ENCODE data around the gene SLC16A3. TPM values are rescaled to one million over a fixed set of nuclear protein-coding genes. Genes with fewer than 3 reads are reported as not detected.

SLC16A3 gene
- total and polyA plus RNA-seq, 9 of the 15 experiments (the other 6 are each of a cell fraction or from before 2014, with no cell fraction given): 0.11 to 5.4 (median 1.2) TPM; not detected in 2

GRCh38 chr17:82212331-82213250 lies 16.3 kb upstream of the SLC16A3 start, which contains the start of gene CCDC57 (continued):
- TF ChIP-seq SAP30 (IDR thresholded peaks at IDR 0.05; ENCODE audit: borderline replicate concordance, insufficient read depth, low read depth, low read length, poor library complexity, severe bottlenecking) (peak; percentile 86), E2F1 (CRISPR knock-in tag; IDR thresholded peaks at IDR 0.05) (0 out of 2 replicates have a peak, but pooled peaks have one; percentile 58), TEAD4 (IDR thresholded peaks at IDR 0.05; ENCODE audit: low read length) (peak; percentile 91), TEAD4 (CRISPR knock-in tag; IDR thresholded peaks at IDR 0.05; ENCODE audit: borderline replicate concordance) (no peak), GABPB2 (CRISPR knock-in tag; conservative IDR thresholded peaks at IDR 0.05) (no peak), MCM7 (IDR thresholded peaks at IDR 0.05) (no peak), RUNX1 (IDR thresholded peaks at IDR 0.05; ENCODE audit: low read depth) (0 out of 2 replicates have a peak, but pooled peaks have one; percentile 41), HNRNPL (IDR thresholded peaks at IDR 0.05; ENCODE audit: low read depth, low read length) (0 out of 2 replicates have a peak, but pooled peaks have one; percentile 14), SRSF1 (IDR thresholded peaks at IDR 0.05; ENCODE audit: low read depth, low read length) (no peak), MYBL2 (IDR thresholded peaks at IDR 0.05; ENCODE audit: low read depth) (no peak), MYBL2 (CRISPR knock-in tag; IDR thresholded peaks at IDR 0.05; ENCODE audit: borderline replicate concordance) (no peak), MNT (conservative IDR thresholded peaks at IDR 0.05) (peak; percentile 62 to 87), PHF8 (IDR thresholded peaks at IDR 0.05; ENCODE audit: borderline replicate concordance, low read length) (peak; percentile 56; the same call in 1 of the 2 replicates), SOX6 (IDR thresholded peaks at IDR 0.05) (0 out of 2 replicates have a peak, but pooled peaks have one; percentile 42), ZBTB8A (IDR thresholded peaks at IDR 0.05; ENCODE audit: partially characterized antibody) (no peak), SMAD3 (CRISPR knock-in tag; conservative IDR thresholded peaks at IDR 0.05) (no peak), PCBP1 (IDR thresholded peaks at IDR 0.05; ENCODE audit: low read depth, low read length, poor library complexity, severe bottlenecking) (peak; percentile 75), DPF2 (IDR thresholded peaks at IDR 0.05) (peak; percentile 52; the same call in 1 of the 2 replicates)
- TF ChIP-seq, protein P1, sequence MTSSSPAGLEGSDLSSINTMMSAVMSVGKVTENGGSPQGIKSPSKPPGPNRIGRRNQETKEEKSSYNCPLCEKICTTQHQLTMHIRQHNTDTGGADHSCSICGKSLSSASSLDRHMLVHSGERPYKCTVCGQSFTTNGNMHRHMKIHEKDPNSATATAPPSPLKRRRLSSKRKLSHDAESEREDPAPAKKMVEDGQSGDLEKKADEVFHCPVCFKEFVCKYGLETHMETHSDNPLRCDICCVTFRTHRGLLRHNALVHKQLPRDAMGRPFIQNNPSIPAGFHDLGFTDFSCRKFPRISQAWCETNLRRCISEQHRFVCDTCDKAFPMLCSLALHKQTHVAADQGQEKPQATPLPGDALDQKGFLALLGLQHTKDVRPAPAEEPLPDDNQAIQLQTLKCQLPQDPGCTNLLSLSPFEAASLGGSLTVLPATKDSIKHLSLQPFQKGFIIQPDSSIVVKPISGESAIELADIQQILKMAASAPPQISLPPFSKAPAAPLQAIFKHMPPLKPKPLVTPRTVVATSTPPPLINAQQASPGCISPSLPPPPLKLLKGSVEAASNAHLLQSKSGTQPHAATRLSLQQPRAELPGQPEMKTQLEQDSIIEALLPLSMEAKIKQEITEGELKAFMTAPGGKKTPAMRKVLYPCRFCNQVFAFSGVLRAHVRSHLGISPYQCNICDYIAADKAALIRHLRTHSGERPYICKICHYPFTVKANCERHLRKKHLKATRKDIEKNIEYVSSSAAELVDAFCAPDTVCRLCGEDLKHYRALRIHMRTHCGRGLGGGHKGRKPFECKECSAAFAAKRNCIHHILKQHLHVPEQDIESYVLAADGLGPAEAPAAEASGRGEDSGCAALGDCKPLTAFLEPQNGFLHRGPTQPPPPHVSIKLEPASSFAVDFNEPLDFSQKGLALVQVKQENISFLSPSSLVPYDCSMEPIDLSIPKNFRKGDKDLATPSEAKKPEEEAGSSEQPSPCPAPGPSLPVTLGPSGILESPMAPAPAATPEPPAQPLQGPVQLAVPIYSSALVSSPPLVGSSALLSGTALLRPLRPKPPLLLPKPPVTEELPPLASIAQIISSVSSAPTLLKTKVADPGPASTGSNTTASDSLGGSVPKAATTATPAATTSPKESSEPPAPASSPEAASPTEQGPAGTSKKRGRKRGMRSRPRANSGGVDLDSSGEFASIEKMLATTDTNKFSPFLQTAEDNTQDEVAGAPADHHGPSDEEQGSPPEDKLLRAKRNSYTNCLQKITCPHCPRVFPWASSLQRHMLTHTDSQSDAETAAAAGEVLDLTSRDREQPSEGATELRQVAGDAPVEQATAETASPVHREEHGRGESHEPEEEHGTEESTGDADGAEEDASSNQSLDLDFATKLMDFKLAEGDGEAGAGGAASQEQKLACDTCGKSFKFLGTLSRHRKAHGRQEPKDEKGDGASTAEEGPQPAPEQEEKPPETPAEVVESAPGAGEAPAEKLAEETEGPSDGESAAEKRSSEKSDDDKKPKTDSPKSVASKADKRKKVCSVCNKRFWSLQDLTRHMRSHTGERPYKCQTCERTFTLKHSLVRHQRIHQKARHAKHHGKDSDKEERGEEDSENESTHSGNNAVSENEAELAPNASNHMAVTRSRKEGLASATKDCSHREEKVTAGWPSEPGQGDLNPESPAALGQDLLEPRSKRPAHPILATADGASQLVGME (CRISPR knock-in tag; IDR thresholded peaks at IDR 0.05): 0 out of 2 replicates have a peak, but pooled peaks have one; percentile 68
